K562 (cell line): ENCODE data around the gene KITLG. TPM values are rescaled to one million over a fixed set of nuclear protein-coding genes. Genes with fewer than 3 reads are reported as not detected.

Source experiments
- ATAC-seq: fragments of 200-7000 bp; cut with Tn5 transposase; 3 replicates; pipeline ENCODE4 v1.9.1; 2020; ENCODE audit warnings: moderate library complexity
- BruUV-seq: library from RNA; stranded (reverse); fragments of 400-500 nt; replicated peaks from 2 replicates; lab custom pipeline; 2021; lab: Mats Ljungman, UMichigan
- CTCF ChIA-PET: fragments of 300-600 bp; formaldehyde crosslinking; extraction: SDS; loops from one replicate; lab custom pipeline; 2021; ENCODE audit warnings: low intra/inter-chr PET ratio; lab: Yijun Ruan, JAX
- POLR2A ChIA-PET: fragments of 300-600, 350-650 bp; sonication (Branson Sonifier 250); formaldehyde crosslinking; extraction: SDS; loops from one replicate; lab custom pipeline; 2021; ENCODE audit warnings: antibody characterized with exemption, inconsistent platforms; lab: Yijun Ruan, JAX
- DNase-seq, 4 experiments: peaks; one replicate each; pipeline versions ENCODE4 v3.0.0 to v3.0.0-alpha.2; 2011 to 2018; ENCODE audit warnings: low spot score in 3 of 4, mixed read lengths in 3 of 4; ENCODE audit errors: extremely low read depth in 1 of 4
- FAIRE-seq: peaks from 2 replicates; lab custom pipeline; 2011; peaks lifted over from hg19 to GRCh38; lab: Jason Lieb, UNC
- H2AFZ ChIP-seq: 2 replicates; pipeline ENCODE4 v1.6.0; 2011; ENCODE audit warnings: low read depth, low read length, control low read depth, inconsistent platforms
- H3K27ac ChIP-seq: fragments of 200-600 bp; 3 replicates; pipeline ENCODE4 v1.8.0; 2011; ENCODE audit warnings: low read depth, mild to moderate bottlenecking, control low read depth, inconsistent platforms, low read length, moderate library complexity, mixed read lengths; ENCODE audit errors: extremely low read depth
- H3K27me3 ChIP-seq, 2 experiments: fragments of 300-600 bp in 1 of 2; 2 replicates in 1 of 2; 3 replicates in 1 of 2; pipeline versions ENCODE4 v1.6.0 to v1.8.0; 2011; ENCODE audit warnings: inconsistent platforms in 2 of 2, low read length in 2 of 2, mild to moderate bottlenecking in 1 of 2, mixed read lengths in 1 of 2, moderate library complexity in 1 of 2; ENCODE audit not compliant: control insufficient read depth in 2 of 2, insufficient read depth in 2 of 2
- H3K36me3 ChIP-seq: fragments of 300-600 bp; 3 replicates; pipeline ENCODE4 v1.8.0; 2011; ENCODE audit warnings: mild to moderate bottlenecking, low read length, inconsistent platforms; ENCODE audit not compliant: control insufficient read depth, insufficient read depth
- H3K4me1 ChIP-seq, 2 experiments: fragments of 200-600 bp in 1 of 2; replicated peaks in 1 of 2; 2 replicates in 1 of 2; 3 replicates in 1 of 2; pipeline versions ENCODE4 v1.5.1 to v1.8.0; 2011; ENCODE audit warnings: inconsistent platforms in 2 of 2, low read length in 2 of 2, mild to moderate bottlenecking in 1 of 2, mixed read lengths in 1 of 2, moderate library complexity in 1 of 2; ENCODE audit not compliant: control insufficient read depth in 2 of 2, insufficient read depth in 2 of 2
- H3K4me2 ChIP-seq: 2 replicates; pipeline ENCODE4 v1.6.1; 2011; ENCODE audit warnings: low read length, control low read depth, inconsistent platforms, mixed read lengths; ENCODE audit not compliant: insufficient read depth
- H3K4me3 ChIP-seq: fragments of 200-600 bp; sonication (generic), shearing (Covaris generic); 2 replicates; pipeline ENCODE4 v1.5.1; 2016; ENCODE audit warnings: control low read depth, inconsistent platforms
- H3K79me2 ChIP-seq: fragments of 200-600 bp; 3 replicates; pipeline ENCODE4 v1.8.0; 2011; ENCODE audit warnings: low read length, inconsistent platforms; ENCODE audit not compliant: control insufficient read depth, insufficient read depth
- H3K9ac ChIP-seq, 2 experiments: 2 replicates each; pipeline versions ENCODE4 v1.6.0 to v1.6.1; 2011; ENCODE audit warnings: low read depth in 2 of 2, low read length in 2 of 2, control low read depth in 1 of 2, inconsistent platforms in 1 of 2, mild to moderate bottlenecking in 1 of 2, mixed read lengths in 1 of 2; ENCODE audit not compliant: insufficient read depth in 1 of 2
- H3K9me1 ChIP-seq: one replicate; pipeline ENCODE4 v1.6.0; 2011; ENCODE audit warnings: inconsistent platforms, mild to moderate bottlenecking, low read length, moderate library complexity; ENCODE audit not compliant: control insufficient read depth, insufficient read depth
- H3K9me3 ChIP-seq: replicated peaks from 2 replicates; pipeline ENCODE4 v1.5.1; 2011; ENCODE audit warnings: low read depth, low read length, inconsistent platforms; ENCODE audit not compliant: control insufficient read depth, insufficient read depth
- H4K20me1 ChIP-seq: replicated peaks from 2 replicates; pipeline ENCODE4 v1.6.1; 2011; ENCODE audit warnings: low read length, inconsistent platforms, mixed read lengths; ENCODE audit not compliant: control insufficient read depth, insufficient read depth
- MAFG ChIP-seq: fragments of 450-650 bp; conservative IDR thresholded peaks from 2 replicates; pipeline ENCODE4 v1.6.1; 2016; ENCODE audit warnings: missing genetic modification characterization, missing compliant biosample characterization
- NR3C1 ChIP-seq: sonication (generic); formaldehyde crosslinking; IDR thresholded peaks from 2 replicates; pipeline ENCODE4 v1.8.1; 2022; ENCODE audit warnings: missing genetic modification reagents
- RBM39 ChIP-seq: fragments of 200-400 bp; formaldehyde crosslinking; optimal IDR thresholded peaks from 2 replicates; pipeline ENCODE3; 2018; ENCODE audit warnings: low read depth, low read length
- SNIP1 ChIP-seq: fragments of 450-650 bp; IDR thresholded peaks from 2 replicates; pipeline ENCODE4 v1.7.1; 2017; ENCODE audit warnings: low read depth, mild to moderate bottlenecking
- ZNF184 ChIP-seq: sonication (generic); formaldehyde crosslinking; IDR thresholded peaks from 2 replicates; pipeline ENCODE4 v1.5.0; 2020; ENCODE audit warnings: missing genetic modification reagents
- ZNF239 ChIP-seq: fragments of 250-450 bp; sonication (Bioruptor Pico); IDR thresholded peaks from 2 replicates; pipeline ENCODE4 v1.4.0; 2020; ENCODE audit warnings: mild to moderate bottlenecking
- ZNF780A ChIP-seq: fragments of 250-450 bp; sonication (Bioruptor Pico); IDR thresholded peaks from 2 replicates; pipeline ENCODE4 v1.5.0; 2021; ENCODE audit warnings: mild to moderate bottlenecking
- WGBS: fragments of 100-300 bp; shearing (Covaris generic); methylation state at CpG from one replicate; pipeline ENCODE4 v1.1.6; 2016; ENCODE audit warnings: low coverage, mixed read lengths; ENCODE audit not compliant: insufficient coverage; ENCODE audit errors: missing lambda C conversion rate; 5-methylcytosine and 5-hydroxymethylcytosine counted together
- in situ Hi-C: fragments of 300-500 bp; cut with MboI; formaldehyde crosslinking; loops from 4 replicates; pipeline ENCODE4 v1.15.0; 2018; ENCODE audit warnings: inconsistent platforms, mixed read lengths
- intact Hi-C: fragments of 100-400 bp; cut with micrococcal nuclease; formaldehyde crosslinking; loops from 2 replicates; pipeline ENCODE4 v1.14.2; 2022
- polyA plus RNA-seq, 8 experiments: library from polyadenylated mRNA; depleted of rRNA in 4 of 8; stranded (reverse) in 5 of 8; unstranded in 3 of 8; fragments of >200 nt; fragmentation: Nextera tagmentation in 2 of 8; fragmentation: Illumina TruSeq in 1 of 8; extraction: Ambion mirVana in 2 of 8; extraction: Trizol in 1 of 8; gene quantifications; 2 replicates each; pipeline versions ENCODE4 v1.2.1 to v1.2.3, GENCODE V29; 2011 to 2014; ENCODE audit warnings: inconsistent platforms in 1 of 8, missing spikeins in 1 of 8
- total RNA-seq, 7 experiments: library from RNA; depleted of rRNA in 6 of 7; stranded (reverse); fragments of >200 nt in 6 of 7; fragmentation: Illumina TruSeq in 2 of 7; extraction: Trizol in 2 of 7; gene quantifications; 2 replicates each; pipeline versions ENCODE4 v1.2.1 to v1.2.3, GENCODE V29; 2011 to 2021; ENCODE audit warnings: low replicate concordance in 1 of 7
- TF ChIP-seq, protein P1 (sequence below): fragments of 450-650 bp; IDR thresholded peaks from 2 replicates; pipeline ENCODE4 v1.6.1; 2018; ENCODE audit not compliant: partially characterized antibody
- TF ChIP-seq, protein P2 (sequence below): fragments of 250-450 bp; sonication (Bioruptor Pico); IDR thresholded peaks from 2 replicates; pipeline ENCODE4 v1.4.0; 2020
- TF ChIP-seq, protein P3 (sequence below): sonication (generic); formaldehyde crosslinking; IDR thresholded peaks from 2 replicates; pipeline ENCODE4 v1.8.0; 2023; ENCODE audit warnings: mild to moderate bottlenecking, missing genetic modification reagents

The KITLG gene
- total and polyA plus RNA-seq, 9 of the 15 experiments (the other 6 are each of a cell fraction or from before 2014, with no cell fraction given), result 0.04 to 0.09 (median 0.04) TPM; not detected in 6

DNA sequence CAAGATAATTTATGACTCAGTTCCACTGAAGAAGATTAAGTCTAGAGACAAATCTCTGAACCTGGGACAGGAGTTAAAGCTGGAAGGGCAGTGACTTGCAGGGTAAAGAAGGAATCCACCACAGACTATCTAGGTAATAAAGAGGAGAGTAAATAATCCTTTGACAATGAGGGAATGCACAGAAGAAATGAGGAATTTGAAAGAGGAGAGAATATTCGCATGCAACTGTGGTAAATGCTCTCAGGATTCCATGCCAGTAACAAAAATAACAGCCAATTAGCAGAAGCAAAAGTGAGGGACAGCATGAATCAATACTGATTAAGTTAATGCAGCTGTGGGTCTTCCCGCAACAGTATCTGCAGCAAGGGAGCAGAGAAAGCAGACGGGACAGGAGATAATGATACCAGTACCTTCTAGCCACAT lies 77.0 kb downstream of the KITLG start:
- H3K9me3 ChIP-seq, result no peaks in the 10 kb centered on the region
- H3K4me1 ChIP-seq, result no peaks in the 10 kb centered on the region
- in situ Hi-C loops (no loop called here), intact Hi-C loops (no loop called here)
- BruUV-seq, result no TSS peak
- no peaks in the 10 kb centered on the region for H3K36me3 ChIP-seq
- no peaks in the 10 kb centered on the region for H4K20me1 ChIP-seq
- H2AFZ ChIP-seq, result no peak overlapping the region
- ATAC-seq, result no peak
- H3K27me3 ChIP-seq, result no peaks in the 10 kb centered on the region
- H3K9ac ChIP-seq, result no peak overlapping the region
- H3K79me2 ChIP-seq, result no peaks in the 10 kb centered on the region
- 0% methylated on average over 3 of the region's 3 CpGs for WGBS
- H3K9me1 ChIP-seq, result no peaks in the 10 kb centered on the region
- no peak for DNase-seq
- H3K4me3 ChIP-seq, result no peak overlapping the region
- H3K4me2 ChIP-seq, result no peak overlapping the region
- ChIA-PET POLR2A (no interaction called here), CTCF (no interaction called here)
- peak; percentile 37 for FAIRE-seq
- H3K27ac ChIP-seq, result no peak overlapping the region
- TF ChIP-seq MAFG (tag) (no peak), NR3C1 (CRISPR knock-in tag) (no peak), ZNF184 (CRISPR knock-in tag) (no peak), RBM39 (no peak), ZNF239 (CRISPR knock-in tag) (no peak), SNIP1 (no peak), ZNF780A (CRISPR knock-in tag) (no peak)
- TF ChIP-seq, protein P1, sequence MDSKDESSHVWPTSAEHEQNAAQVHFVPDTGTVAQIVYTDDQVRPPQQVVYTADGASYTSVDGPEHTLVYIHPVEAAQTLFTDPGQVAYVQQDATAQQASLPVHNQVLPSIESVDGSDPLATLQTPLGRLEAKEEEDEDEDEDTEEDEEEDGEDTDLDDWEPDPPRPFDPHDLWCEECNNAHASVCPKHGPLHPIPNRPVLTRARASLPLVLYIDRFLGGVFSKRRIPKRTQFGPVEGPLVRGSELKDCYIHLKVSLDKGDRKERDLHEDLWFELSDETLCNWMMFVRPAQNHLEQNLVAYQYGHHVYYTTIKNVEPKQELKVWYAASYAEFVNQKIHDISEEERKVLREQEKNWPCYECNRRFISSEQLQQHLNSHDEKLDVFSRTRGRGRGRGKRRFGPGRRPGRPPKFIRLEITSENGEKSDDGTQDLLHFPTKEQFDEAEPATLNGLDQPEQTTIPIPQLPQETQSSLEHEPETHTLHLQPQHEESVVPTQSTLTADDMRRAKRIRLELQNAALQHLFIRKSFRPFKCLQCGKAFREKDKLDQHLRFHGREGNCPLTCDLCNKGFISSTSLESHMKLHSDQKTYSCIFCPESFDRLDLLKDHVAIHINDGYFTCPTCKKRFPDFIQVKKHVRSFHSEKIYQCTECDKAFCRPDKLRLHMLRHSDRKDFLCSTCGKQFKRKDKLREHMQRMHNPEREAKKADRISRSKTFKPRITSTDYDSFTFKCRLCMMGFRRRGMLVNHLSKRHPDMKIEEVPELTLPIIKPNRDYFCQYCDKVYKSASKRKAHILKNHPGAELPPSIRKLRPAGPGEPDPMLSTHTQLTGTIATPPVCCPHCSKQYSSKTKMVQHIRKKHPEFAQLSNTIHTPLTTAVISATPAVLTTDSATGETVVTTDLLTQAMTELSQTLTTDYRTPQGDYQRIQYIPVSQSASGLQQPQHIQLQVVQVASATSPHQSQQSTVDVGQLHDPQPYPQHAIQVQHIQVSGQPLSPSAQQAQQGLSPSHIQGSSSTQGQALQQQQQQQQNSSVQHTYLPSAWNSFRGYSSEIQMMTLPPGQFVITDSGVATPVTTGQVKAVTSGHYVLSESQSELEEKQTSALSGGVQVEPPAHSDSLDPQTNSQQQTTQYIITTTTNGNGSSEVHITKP, result no peak
- TF ChIP-seq, protein P2, sequence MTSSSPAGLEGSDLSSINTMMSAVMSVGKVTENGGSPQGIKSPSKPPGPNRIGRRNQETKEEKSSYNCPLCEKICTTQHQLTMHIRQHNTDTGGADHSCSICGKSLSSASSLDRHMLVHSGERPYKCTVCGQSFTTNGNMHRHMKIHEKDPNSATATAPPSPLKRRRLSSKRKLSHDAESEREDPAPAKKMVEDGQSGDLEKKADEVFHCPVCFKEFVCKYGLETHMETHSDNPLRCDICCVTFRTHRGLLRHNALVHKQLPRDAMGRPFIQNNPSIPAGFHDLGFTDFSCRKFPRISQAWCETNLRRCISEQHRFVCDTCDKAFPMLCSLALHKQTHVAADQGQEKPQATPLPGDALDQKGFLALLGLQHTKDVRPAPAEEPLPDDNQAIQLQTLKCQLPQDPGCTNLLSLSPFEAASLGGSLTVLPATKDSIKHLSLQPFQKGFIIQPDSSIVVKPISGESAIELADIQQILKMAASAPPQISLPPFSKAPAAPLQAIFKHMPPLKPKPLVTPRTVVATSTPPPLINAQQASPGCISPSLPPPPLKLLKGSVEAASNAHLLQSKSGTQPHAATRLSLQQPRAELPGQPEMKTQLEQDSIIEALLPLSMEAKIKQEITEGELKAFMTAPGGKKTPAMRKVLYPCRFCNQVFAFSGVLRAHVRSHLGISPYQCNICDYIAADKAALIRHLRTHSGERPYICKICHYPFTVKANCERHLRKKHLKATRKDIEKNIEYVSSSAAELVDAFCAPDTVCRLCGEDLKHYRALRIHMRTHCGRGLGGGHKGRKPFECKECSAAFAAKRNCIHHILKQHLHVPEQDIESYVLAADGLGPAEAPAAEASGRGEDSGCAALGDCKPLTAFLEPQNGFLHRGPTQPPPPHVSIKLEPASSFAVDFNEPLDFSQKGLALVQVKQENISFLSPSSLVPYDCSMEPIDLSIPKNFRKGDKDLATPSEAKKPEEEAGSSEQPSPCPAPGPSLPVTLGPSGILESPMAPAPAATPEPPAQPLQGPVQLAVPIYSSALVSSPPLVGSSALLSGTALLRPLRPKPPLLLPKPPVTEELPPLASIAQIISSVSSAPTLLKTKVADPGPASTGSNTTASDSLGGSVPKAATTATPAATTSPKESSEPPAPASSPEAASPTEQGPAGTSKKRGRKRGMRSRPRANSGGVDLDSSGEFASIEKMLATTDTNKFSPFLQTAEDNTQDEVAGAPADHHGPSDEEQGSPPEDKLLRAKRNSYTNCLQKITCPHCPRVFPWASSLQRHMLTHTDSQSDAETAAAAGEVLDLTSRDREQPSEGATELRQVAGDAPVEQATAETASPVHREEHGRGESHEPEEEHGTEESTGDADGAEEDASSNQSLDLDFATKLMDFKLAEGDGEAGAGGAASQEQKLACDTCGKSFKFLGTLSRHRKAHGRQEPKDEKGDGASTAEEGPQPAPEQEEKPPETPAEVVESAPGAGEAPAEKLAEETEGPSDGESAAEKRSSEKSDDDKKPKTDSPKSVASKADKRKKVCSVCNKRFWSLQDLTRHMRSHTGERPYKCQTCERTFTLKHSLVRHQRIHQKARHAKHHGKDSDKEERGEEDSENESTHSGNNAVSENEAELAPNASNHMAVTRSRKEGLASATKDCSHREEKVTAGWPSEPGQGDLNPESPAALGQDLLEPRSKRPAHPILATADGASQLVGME, result no peak
- TF ChIP-seq, protein P3, sequence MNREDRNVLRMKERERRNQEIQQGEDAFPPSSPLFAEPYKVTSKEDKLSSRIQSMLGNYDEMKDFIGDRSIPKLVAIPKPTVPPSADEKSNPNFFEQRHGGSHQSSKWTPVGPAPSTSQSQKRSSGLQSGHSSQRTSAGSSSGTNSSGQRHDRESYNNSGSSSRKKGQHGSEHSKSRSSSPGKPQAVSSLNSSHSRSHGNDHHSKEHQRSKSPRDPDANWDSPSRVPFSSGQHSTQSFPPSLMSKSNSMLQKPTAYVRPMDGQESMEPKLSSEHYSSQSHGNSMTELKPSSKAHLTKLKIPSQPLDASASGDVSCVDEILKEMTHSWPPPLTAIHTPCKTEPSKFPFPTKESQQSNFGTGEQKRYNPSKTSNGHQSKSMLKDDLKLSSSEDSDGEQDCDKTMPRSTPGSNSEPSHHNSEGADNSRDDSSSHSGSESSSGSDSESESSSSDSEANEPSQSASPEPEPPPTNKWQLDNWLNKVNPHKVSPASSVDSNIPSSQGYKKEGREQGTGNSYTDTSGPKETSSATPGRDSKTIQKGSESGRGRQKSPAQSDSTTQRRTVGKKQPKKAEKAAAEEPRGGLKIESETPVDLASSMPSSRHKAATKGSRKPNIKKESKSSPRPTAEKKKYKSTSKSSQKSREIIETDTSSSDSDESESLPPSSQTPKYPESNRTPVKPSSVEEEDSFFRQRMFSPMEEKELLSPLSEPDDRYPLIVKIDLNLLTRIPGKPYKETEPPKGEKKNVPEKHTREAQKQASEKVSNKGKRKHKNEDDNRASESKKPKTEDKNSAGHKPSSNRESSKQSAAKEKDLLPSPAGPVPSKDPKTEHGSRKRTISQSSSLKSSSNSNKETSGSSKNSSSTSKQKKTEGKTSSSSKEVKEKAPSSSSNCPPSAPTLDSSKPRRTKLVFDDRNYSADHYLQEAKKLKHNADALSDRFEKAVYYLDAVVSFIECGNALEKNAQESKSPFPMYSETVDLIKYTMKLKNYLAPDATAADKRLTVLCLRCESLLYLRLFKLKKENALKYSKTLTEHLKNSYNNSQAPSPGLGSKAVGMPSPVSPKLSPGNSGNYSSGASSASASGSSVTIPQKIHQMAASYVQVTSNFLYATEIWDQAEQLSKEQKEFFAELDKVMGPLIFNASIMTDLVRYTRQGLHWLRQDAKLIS (CRISPR knock-in tag), result no peak
